ENCODE results near the gene PCDH12.

Gene PCDH12

GRCh38 chr5:141966275-141966962 lies 8.4 kb upstream of the PCDH12 start:
- DNase-seq: no peak

GRCh38 chr5:141965071-141965470 lies 7.1 kb upstream of the PCDH12 start:
- no peak for DNase-seq

GRCh38 chr5:141963701-141964100 lies 5.7 kb upstream of the PCDH12 start:
- no peak for DNase-seq

GRCh38 chr5:141961466-141961865 lies 3.5 kb upstream of the PCDH12 start:
- no peak for DNase-seq

- DNase-seq: peak; percentile 94
Observed at GRCh38 chr5:141960449-141961323, 2.7 kb upstream of the PCDH12 start.

GRCh38 chr5:141960018-141960417 lies 2.0 kb upstream of the PCDH12 start:
- DNase-seq: peak; percentile 36

- no peak for DNase-seq
Observed at GRCh38 chr5:141958546-141959172, 657 bp upstream of the PCDH12 start.

GRCh38 chr5:141957367-141957996 lies 520 bp downstream of the PCDH12 start:
- DNase-seq: no peak

- DNase-seq: no peak
Observed at GRCh38 chr5:141954194-141954593, 3.8 kb downstream of the PCDH12 start.

GRCh38 chr5:141952020-141952419 lies 6.0 kb downstream of the PCDH12 start:
- no peak for DNase-seq

GRCh38 chr5:141951332-141951781 lies 6.6 kb downstream of the PCDH12 start:
- no peak for DNase-seq

GRCh38 chr5:141950207-141951005 lies 7.6 kb downstream of the PCDH12 start:
- no peak for DNase-seq

- DNase-seq: no peak
Observed at GRCh38 chr5:141949511-141949910, 8.5 kb downstream of the PCDH12 start.

- no peak for DNase-seq
Observed at GRCh38 chr5:141948812-141949211, 9.2 kb downstream of the PCDH12 start.

- no peak for DNase-seq
Observed at GRCh38 chr5:141947316-141947715, 10.7 kb downstream of the PCDH12 start.

- no peak for DNase-seq
Observed at GRCh38 chr5:141945511-141946051, 12.4 kb downstream of the PCDH12 start.

GRCh38 chr5:141944076-141944475 lies 13.9 kb downstream of the PCDH12 start:
- no peak for DNase-seq

GRCh38 chr5:141942185-141942857 lies 15.7 kb downstream of the PCDH12 start:
- no peak for DNase-seq

- DNase-seq: no peak
Observed at GRCh38 chr5:141941779-141942178, 16.2 kb downstream of the PCDH12 start.

GRCh38 chr5:141941307-141941706 lies 16.7 kb downstream of the PCDH12 start:
- no peak for DNase-seq

GRCh38 chr5:141940695-141941271 lies 17.2 kb downstream of the PCDH12 start:
- DNase-seq: no peak

Measured in hematopoietic multipotent progenitor cell treated with erythropoietin and hydrocortisone succinate and interleukin-3 and kit ligand, for 8 days (in vitro differentiated cells).